ENCODE data around the gene TMSB4X.
"Not testable (repeated sequence)": the region's sequence is repeated elsewhere in the genome, so short reads cannot be mapped to it uniquely, and the experiment has no call there.

Gene TMSB4X

DNA sequence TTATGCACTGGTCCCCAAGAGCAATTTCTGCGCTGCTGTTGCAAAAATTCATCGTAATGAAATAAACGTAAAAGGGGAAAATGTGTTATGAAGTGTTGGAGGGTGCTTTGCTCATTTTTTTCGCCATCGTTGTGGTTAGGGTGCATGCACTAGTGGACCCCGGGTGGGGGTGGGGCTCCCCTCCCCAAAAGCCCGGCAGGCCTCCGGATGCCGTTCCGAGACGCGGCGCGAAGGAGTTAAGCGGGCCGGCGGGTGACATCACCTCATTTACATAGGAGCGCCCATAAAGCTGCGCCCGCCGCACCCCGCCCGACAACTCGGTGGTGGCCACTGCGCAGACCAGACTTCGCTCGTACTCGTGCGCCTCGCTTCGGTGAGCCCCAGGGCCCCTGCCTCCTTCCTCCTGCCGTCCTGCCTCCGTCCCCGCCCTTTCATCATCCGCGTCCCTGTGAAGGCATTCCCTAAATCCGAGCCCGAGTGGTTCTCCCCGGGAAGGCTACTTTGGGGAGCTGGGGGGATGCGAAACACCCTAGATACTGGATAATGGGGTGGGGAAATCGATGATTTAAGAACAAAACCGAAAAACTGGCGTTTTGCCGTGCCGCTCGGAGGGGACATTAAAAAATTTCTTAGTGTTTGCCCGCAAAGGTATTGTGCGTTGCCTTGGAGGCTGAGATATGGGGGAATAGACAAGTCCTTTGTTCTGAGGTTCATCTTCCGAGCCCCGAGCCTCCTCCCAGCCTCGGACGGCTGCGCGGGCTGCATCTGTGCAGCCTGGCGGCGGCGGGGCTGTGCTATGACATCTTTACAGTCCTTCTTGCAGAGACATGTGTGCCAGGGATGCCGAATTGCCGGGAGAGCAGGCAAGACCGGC lies at the start of gene TMSB4X:
Gene TMSB4X (plus strand): TSS at position 315 of the 874 bp plus-strand sequence.
- peak; percentile 70 for DNase-seq (ENCODE audit: low spot score)

DNA sequence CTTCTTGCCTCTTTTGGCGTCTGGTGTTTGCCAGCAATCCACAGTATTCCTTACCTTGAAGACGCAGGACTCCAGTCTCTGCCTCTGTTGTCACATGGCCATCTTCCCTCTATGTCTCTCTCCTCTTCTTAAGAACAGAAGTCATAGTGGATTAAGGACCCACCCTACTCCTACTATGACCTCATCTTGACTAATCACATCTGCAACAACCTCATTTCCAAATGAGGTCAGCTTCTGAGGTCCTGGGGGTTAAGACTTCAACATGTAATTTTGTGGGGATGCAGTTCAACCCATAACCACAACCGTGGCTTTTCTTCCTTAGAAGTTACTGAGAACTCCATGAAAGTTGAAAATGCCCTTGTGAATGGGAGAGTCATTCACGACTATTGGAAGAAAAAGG lies 45.2 kb upstream of the TMSB4X start:
- no peak for DNase-seq (ENCODE audit: low spot score)

DNA sequence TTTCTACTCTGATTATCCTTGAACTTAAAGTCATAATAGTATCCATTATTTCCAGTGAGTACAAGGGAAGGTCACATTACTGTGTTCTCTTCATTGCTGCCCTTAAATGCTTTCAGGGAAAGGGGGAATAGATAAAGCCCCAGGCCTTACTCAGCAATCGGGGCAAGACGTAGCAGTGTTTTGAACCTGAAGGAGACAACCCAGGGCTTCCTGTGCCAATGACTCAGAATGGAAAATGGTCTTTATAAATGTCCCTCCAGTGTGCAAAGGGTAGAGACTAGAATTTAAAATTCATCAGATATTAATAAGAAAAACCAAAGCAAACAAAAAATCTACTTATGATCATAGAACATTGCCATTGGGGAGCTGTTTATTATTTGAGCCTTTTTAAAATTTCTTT lies 44.8 kb upstream of the TMSB4X start:
- DNase-seq (ENCODE audit: low spot score): no peak

- no peak for DNase-seq (ENCODE audit: low spot score)
Observed at GRCh38 chrX:12932244-12932643, 42.7 kb upstream of the TMSB4X start.

GRCh38 chrX:12934850-12935249 lies 40.1 kb upstream of the TMSB4X start:
- DNase-seq (ENCODE audit: low spot score): no peak

DNA sequence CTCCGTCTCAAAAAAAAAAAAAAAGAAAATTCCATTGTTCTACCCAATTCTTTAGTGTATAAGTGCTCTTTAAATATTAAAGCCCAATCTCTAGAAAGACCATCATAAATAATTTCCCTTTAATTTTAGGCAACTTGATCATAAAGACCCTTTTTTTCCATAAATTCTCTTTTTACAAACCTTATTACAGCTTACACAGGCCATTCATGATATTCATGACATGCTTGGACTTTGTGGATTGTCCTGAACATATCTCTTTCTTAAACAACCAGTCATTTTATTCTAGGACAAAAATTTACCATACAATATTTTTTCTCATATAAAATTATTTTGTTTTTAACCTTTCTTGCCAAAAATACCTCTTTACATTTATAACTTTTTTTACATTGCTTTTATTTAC lies 38.0 kb upstream of the TMSB4X start:
- no peak for DNase-seq (ENCODE audit: low spot score)

- DNase-seq (ENCODE audit: low spot score): not testable (repeated sequence)
Observed at GRCh38 chrX:12940471-12940870, 34.4 kb upstream of the TMSB4X start.

DNA sequence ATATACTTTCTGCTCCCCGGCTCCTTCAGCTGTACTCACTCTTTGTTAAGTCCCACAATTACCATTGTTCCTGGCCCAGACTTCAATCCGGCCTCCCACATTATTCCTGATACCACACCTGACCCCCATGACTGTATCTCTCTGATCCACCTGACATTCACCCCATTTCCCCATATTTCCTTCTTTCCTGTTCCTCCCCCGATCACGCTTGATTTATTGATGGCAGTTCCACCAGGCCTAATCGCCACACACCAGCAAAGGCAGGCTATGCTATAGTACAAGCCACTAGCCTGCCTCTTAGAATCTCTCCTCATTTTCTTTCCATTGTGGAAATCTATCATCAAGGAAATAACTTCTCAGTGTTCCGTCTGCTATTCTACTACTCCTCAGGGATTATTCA lies 31.3 kb upstream of the TMSB4X start:
- not testable (repeated sequence) for DNase-seq (ENCODE audit: low spot score)

DNA sequence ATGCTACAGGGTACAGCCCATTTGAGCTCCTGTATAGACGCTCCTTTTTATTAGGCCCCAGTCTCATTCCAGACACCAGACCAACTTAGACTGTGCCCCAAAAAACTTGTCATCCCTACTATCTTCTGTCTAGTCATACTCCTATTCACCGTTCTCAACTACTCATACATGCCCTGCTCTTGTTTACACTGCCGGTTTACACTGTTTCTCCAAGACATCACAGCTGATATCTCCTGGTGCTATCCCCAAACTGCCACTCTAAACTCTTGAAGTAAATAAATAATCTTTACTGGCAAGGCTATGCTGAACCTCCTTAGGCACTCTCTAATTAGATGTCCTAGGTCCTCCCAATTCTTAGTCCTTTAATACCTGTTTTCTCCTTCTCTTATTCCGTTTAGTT lies 30.5 kb upstream of the TMSB4X start:
- not testable (repeated sequence) for DNase-seq (ENCODE audit: low spot score)

- DNase-seq (ENCODE audit: low spot score): no peak
Observed at GRCh38 chrX:12945494-12945893, 29.4 kb upstream of the TMSB4X start.

GRCh38 chrX:12946406-12946805 lies 28.5 kb upstream of the TMSB4X start:
- DNase-seq (ENCODE audit: low spot score): no peak

GRCh38 chrX:12946838-12947544 lies 27.9 kb upstream of the TMSB4X start:
- DNase-seq (ENCODE audit: low spot score): peak; percentile 67

GRCh38 chrX:12947545-12948235 lies 27.2 kb upstream of the TMSB4X start:
- no peak for DNase-seq (ENCODE audit: low spot score)

DNA sequence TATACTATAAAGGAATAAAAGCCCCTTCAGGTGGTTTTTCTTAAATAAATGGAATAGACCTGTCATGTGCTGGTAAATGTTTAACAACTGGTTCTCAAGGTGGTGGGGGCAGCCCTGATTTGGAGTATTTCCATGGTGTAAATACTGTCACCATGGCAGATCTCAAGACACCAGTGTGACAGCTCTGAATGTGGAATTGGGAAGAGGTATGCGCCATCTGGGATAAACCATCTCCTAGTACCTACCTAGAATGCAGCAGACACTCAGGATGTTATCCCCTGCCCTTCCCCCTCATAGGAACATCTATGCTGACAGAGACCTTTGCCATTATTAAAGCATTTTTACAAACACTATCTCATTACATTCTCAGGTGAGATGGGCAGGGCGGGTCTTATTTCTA lies 26.4 kb upstream of the TMSB4X start:
- no peak for DNase-seq (ENCODE audit: low spot score)

- no peak for DNase-seq (ENCODE audit: low spot score)
Observed at GRCh38 chrX:12949205-12949926, 25.5 kb upstream of the TMSB4X start.

GRCh38 chrX:12949927-12950656 lies 24.8 kb upstream of the TMSB4X start:
- peak; percentile 84 for DNase-seq (ENCODE audit: low spot score)

- DNase-seq (ENCODE audit: low spot score): no peak
Observed at GRCh38 chrX:12950851-12951594, 23.9 kb upstream of the TMSB4X start.

DNA sequence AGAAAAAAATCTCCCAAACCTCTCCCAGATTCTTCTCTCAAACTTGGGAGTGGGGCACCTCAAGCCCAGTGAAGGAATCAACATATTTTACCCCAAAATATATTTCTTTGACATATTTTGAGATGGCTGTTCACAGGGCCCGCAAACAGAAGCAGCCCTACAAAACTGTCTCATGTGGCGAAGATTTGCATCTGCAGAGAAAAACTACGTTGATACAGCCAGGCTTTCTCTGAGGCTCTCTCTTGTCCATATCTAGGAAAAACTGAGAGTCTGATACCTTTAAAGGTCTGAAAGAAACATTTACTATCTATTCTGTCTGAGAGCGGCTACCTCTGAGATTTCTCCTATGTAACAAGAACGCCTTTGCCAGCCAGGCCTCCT lies 23.3 kb upstream of the TMSB4X start:
- DNase-seq (ENCODE audit: low spot score): no peak

GRCh38 chrX:12953420-12953819 lies 21.5 kb upstream of the TMSB4X start:
- no peak for DNase-seq (ENCODE audit: low spot score)

DNA sequence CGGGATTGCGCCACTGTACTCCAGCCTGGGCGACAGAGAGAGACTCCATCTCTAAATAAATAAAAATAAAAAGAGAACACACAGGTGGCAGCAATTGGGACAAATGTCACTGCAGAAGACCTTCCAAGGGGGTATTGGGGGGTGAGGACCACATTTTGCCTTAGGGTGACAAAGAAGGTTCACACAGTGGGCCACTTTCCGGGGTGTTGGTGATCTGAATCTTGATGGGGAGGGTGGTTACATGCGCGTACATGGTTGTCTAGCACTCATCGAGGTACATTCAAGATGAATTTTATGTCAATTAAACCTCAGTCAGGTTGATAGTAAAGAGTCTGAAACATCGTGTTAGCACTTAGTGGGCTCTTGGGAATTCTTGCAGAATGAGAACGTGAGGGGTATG lies 20.5 kb upstream of the TMSB4X start:
- DNase-seq (ENCODE audit: low spot score): no peak

DNA sequence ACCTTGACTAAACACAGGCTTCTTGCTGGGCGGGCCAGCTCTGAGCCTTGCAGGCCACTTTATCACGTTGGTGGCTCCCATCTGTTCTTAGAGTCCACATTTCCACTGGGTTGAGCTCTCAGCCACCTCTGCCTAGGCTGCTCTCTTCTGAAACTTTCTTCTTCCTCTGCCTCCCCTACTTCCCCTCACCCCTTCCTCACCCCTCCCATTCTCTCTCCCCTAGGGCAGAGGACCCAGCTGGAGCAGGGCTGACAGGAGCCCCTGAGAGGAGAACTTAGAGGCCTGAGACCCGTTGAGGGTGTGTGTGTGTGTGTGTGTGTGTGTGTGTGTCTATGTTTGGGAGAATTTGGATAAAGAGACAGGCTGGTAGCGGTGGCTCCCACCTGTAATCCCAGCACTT lies 19.9 kb upstream of the TMSB4X start:
- DNase-seq (ENCODE audit: low spot score): no peak

Data from RKO (cell line).